HG02852 (cell line): ENCODE measurements around the gene TRIO.
"Not testable (repeated sequence)": the region's sequence is repeated elsewhere in the genome, so short reads cannot be mapped to it uniquely, and the experiment has no call there.

Source experiments
- ATAC-seq: cut with Tn5 transposase; IDR thresholded peaks from one replicate; pipeline ENCODE4 v1.9.1; 2021; ENCODE audit warnings: mild to moderate bottlenecking, moderate library complexity; ENCODE audit not compliant: unreplicated experiment

Gene TRIO

DNA sequence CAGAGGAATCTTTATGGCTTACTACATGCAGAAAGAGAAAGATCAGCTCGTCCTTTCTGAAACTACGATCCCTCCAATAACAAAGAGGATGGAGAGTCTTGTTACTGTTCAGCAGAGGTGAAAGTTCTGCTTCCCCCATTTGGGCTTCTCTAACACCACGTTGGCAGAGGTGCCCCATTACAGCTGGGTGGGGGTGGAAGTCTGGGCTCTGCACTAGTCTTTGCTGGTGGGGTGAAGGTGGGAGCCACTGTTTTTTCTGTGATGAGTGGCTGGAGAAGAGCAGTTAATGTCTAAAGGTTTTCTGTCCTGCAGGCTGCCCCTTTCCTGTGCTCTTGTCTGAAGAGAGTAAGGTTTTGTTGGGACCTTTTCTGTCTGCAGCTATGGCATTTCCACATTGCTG lies 373.8 kb downstream of the TRIO start:
- ATAC-seq = no peak

DNA sequence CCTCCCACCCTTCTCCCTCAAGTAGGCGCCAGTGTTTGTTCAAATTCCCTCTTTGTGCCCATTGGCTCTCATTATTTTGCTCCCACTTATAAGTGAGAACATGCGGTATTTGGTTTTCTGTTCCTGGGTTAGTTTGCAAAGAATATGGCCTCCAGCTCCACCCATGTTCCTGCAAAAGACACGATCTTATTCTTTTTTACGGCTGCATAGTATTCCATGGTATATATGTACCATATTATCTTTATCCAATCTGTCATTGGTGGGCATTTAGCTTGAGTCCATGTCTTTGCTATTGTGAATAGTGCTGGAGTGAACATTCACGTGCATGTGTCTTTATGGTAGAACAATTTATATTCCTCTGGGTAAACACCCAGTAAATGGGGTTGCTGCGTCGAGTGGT lies 375.5 kb downstream of the TRIO start:
- no peak for ATAC-seq

DNA sequence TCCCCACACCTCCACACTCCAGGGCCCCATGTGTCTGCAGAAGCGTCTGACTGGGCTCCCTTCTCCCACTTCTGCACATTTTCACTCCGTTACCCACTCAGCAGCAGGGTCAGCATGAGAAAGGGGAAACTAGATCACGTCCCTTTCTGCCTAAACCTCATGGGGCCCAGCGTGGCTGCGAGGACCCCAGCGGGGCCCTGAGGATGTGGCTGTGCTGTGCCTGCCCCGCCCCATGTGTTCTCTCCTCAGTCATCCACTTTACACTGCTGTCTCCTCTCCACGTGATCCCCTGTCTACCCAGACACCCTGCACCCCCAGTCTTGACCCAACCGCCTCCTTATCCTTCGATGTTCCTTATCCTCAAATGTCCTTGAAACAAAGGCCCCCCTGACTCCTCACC lies 378.6 kb downstream of the TRIO start:
- no peak for ATAC-seq

DNA sequence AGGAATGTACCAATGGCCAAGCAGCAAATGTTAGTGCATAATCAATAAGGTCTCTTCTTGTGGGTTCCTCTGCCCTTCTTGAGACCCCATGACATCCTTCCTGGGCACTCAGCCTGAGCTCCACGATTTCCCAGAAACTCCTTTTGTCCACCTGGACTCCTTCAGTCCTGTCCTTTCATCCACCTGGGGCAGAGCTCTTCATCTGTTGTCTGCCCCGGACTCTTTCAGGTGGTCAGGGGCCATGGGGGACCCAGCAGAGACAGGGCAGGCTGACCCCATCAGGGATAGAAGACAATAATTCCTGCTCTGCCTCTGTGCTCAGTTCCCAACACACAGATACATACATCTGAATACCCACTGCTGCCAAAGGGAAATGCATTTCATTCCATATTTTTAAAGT lies 379.6 kb downstream of the TRIO start:
- ATAC-seq = no peak

DNA sequence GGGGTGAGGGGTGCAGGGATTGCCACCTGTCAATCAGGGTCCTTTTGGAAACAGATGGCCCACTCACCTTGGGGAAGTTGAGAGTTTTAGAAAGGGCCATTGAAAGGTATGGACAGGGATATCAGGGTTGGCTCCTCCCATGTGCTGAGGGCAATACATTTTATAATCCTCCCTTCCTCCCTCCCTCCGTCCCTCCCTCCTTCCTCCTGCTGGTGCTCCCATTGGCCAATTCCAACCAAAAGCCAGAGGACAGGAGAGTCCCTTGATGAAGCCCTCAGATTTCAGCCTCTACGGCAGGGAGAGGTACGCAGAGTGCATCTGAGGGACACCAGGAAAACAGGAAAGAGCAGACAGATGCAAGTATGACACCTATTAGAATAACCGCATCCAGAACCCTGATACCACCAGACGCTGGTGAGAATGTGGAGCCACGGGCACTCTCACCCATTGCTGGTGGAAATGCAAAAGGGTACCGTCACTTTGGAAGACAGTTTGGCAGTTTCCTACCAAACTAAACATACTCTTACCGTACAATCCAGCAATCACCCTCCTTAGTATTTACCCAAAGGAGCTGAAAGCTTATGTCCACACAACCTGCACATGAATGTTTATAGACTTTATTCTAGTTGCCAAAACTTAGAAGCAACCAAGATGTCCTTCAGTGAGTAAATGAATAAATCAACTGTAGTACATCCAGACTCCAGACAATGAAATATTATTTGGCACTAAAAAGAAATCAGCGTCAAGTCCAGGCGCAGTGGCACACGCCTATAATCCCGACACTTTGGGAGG lies 380.3 kb downstream of the TRIO start:
- no peak for ATAC-seq

DNA sequence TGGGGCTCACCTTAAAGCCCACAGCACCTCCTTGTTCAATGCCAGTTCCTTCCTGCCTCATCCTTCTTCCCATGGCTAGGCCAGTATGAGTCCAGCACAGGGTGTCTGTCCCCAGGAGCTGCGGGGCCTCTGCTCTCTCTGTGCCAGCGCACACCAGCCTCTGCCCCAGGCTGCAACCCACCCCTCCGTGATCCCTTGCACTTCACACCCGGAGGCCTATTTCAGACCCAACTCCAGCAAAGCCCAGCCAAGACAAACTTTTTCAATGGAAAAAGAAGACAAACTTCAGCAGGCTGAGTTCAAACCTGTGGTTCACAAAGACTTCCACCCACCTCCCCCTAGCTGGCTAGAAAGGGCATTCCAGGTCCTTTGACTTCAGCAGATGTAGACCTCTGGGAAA lies 382.3 kb downstream of the TRIO start:
- no peak for ATAC-seq

DNA sequence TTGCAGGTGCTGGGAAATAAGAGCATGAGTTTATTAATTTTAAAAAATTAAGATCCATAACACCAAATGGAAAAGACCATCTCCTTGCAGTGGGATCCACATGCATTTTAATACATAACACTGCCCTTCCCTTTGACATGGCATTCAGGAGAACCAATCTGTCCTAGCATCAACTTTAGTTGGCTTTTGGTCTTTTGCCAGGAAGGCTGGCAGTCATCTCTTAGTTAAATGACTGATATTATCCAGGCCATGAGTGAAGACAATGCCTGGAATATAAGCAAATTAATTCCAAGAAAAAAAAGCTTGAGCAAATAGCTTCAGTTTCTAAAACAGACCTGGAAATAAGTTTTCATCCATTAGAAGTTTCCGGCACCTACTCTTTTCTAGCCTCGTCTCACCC lies 383.4 kb downstream of the TRIO start:
- ATAC-seq = no peak

DNA sequence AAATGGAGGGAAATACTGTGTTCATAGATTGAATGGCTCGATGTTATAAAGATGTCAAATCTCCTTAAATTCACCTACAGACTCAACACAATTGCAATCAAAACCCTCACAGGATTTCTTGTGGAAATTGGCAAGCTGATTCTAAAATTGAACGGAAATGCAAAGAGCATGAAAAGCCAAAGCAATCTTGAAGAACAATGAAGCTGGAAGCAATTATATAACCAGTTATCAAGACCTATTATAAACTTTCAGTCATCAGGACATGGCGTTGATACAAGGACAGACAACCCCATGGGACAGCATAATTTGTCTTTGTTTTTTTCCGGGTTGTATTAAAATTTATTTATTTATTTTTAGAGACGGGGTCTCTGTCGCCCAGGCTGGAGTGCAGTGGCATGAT lies 385.0 kb downstream of the TRIO start:
- ATAC-seq = no peak

DNA sequence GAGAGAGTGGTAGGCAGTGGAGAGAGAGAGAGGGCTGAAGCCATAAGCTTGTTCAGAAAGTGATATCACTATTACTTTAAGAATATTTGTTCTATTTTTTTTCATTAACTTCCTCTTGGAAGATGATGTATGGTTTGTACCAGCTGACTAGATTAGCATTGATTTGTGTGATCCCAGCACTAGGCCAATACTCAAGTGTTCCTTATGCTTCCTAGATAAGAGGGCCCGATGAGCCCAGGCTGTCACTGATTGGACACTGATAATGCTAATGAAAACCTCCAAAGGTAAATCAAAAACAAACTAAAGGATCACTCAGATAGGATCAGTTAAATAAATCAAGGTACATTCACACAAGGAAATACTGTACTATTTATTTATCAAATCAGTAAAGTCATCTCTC lies 385.8 kb downstream of the TRIO start:
- no peak for ATAC-seq

DNA sequence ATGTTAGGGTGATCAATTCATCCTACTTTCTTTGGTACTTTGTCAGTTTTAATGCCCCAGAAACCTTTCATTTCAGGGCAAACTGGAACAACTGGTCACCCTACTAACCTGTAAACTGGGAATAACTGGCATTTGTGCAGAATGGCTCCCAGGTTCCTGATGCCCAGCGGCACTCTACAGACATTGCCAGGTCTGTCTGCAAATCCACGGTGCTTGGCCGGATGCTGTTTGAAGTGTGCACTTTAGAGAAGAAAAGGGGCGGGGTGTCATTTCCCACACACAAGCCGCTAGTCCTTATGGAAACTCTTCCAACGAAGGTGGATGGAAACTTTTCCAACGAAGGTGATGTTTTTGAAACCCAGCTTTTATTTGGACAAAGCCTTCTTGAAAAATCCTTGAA lies 388.5 kb downstream of the TRIO start:
- no peak for ATAC-seq

DNA sequence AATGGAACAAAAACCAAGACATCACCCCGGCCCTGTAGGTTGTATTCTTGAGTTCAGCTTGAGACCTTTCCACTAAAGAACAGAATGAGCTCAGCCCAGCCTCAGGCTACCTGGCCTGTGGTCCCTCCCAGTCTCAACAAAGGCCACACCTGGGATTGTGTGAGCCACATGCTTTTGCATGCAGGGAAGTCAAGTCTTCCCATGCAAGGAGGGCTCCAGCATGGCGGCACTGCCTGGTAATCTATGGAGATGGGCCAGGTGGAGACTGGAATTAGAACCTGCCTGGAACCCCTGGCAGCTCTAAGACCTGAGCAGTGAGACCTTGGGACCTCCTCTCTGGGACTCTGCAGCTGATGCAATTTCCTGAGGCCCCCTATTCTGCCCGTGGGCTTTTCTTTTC lies 389.0 kb downstream of the TRIO start:
- ATAC-seq = no peak

DNA sequence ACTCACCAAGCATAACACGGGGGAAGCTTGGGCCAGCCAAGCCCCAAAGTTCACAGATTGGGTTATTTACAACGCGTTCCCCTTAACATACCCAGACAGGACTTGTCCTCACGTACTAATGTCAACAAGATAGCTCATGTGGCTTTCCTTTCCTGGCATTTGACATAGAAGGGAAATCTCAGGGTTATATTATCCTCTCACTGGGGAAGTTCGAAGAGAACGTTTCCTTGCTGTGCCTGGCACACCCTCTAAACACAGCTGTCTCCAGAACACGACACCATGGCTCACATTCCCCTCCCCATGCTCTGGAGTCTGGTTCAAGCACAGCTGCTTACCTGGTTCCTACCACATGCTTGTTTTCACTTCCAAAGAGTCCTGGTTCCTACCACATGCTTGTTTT lies 391.6 kb downstream of the TRIO start:
- no peak for ATAC-seq

DNA sequence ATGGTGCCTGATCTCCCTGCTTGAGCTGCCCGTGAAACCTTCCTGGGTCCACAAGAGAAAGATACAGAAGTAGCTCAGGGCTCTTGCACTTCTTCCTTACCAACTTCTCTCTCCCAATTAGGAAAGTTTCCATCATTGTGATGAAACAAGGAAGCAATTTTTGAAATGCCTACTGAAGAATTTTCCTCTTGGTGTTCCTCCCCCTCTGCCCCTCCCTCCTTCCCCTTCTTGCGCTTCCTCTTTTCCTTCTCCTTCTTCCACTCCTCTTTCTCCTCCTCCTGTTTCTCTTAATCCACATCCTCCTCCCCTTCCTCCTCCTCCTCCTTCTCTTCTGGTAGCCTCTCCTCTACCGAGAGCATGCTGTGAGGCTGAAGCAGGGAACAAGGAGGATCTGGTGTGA lies 402.2 kb downstream of the TRIO start:
- ATAC-seq = no peak

DNA sequence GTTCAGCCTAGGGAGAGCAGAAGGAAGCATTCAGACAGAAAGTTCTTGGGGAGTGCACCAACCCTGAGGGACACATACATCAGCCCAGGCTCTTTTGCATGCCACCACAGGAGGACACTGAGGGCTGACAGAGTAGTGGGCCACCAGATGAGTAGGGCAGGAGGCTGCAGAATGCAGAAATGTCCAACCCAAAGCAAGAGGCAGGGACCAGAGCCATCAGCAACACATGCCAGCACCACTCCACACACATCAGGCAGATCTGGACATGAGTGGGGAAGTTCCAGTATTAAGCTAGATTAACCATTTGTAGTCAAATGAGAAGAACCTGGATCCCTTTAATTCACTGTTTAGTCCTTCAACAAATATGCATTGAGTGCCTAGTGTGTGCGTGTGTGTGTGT lies 402.7 kb downstream of the TRIO start:
- no peak for ATAC-seq

DNA sequence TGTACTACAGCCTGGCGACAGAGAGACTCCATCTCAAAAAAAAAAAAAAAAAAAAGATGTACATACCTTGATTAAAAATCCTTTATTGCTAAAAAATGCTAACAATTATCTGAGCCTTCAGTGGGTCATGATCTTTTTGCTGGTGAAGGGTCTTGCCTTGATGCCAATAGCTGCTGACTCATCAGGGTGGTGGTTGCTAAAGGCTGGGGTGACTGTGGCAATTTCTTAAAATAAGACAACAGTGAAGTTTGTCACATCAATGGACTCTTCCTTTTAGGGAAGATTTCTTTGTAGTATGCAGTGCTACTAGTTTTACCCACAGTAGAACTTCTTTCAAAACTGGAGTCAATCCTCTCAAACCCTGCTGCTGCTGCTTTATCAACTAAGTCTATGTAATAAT lies 404.5 kb downstream of the TRIO start:
- no peak for ATAC-seq

DNA sequence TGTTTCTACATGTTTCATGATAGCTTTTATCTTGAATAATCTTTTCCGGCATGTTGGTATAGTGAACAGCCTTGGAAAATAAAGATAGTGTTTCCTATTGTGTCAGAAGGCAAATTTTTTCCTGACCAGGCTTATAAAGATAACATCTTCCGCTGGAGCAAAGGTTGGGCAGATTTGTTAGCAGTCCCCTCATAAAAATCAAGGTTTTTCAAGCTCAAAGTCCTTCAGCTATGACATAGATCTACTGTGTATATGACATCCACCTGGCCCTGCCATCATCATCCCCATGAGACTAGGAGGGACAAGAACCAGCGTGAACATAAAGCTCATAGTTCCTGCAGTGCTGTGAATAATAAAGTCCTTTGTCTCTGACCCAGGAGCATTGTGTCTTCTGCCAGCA lies 408.1 kb downstream of the TRIO start:
- ATAC-seq = no peak

DNA sequence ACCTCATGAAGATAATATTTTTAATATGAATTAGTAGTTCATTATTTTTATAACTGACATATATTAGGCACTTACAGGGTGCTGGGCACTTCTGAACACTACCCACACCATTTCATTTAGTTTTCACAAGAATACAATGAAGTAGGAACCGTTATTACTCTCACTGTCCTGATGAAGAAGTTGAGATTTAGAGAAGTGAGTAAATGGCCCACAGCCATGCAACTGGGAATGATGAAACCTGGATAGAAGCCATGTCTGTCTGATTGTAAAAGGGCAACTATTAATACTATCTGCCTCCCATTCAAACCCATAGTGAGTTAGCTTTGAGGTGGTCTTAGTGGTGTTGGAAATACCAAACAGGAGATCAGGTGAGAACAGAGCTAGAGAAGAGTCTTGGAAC lies 408.9 kb downstream of the TRIO start:
- no peak for ATAC-seq

DNA sequence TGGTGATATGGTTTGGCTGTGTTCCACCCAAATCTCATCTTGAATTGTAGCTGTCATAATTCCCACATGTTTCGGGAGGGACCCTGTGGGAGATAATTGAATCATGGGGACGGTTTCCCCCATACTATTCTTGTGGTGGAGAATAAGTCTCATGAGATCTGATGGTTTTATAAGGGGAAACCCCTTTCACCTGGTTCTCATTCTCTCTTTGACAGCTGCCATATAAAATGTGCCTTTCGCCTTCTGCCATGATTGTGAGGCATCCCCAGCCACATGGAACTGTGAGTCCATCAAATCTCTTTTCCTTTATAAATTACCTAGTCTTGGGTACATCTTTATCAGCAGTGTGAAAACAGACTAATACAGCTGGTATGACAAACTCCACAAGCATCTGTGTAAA lies 411.1 kb downstream of the TRIO start:
- ATAC-seq = not testable (repeated sequence)

DNA sequence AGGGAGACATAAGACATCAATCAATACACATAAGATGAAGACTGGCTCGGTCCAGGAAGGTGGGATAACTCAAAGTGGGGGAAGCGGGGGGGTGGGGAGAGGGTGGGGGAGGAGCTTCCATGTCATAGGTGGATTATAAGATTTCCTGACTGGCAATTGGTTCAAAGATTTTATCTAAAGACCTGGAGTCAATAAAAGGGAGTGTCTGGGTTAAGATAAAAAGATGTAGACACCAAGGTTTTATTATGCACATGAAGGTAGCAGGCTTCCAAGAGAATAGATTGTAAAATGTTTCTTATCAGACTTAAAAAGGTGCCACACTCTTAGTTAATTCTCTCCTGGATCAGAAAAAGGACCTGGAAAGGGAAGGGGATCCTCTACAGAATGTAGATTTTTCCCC lies 412.9 kb downstream of the TRIO start:
- ATAC-seq = no peak

DNA sequence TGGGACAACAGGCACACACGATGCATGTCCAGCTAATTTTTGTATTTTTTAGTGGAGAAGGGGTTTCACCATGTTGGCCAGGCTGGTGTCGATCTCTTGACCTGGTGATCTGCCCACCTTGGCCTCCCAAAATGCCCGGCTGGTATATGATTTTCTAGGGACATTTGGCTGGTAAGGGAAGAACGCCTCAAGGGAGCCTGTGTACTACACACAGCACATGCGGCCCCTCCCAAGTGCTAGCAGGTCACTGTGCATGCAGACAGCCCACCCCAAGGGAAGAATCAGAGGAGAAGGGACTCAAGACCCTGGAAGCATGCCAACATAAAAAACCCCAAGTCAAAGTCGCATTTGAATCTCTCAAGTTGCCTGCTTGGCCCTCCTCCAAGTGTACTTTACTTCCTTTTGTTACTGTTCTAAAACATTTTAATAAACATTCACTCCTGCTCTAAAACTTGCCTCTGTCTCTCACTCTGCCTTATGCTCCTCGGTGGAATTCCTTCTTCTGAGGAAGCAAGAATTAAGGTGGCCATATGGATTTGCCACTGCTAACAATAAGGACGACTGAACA lies 414.1 kb downstream of the TRIO start:
- ATAC-seq = no peak

DNA sequence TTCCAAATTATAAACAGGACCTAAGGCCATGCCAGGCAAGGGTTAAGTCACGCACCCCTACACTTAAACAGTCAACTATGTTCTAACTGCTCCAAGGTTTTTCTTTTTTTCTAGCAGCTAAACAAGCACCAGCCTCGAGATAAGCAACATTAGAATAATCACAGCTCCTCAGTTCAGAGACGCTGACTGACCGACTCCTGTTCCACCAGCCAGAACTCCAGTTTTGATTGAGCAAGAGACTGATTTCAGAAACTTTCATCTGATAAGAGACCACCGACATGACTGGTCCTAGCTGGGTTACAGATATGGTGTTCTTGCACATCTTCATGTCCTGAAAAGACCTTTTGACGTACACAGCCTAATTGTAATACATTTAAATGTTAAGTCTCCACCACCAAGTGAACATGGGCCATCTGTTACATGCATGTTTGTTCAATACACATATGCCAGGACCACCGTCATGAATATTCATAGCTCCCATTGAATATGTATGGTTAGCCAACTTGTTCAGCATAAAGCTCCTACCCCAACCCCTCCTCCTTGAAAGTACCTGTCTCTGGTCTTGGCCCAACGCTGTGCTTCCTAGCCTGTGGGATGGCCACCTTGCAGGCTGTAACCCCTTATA lies 414.8 kb downstream of the TRIO start:
- ATAC-seq = no peak
